Measurements from ENCODE around the gene ACRBP. TPM values are rescaled to one million over a fixed set of nuclear protein-coding genes. Genes with fewer than 3 reads are reported as not detected.

ACRBP gene
- total RNA-seq, 4 donors from 2014 or later = 0.86 to 9.3 (median 1.6) TPM

- H3K27me3 ChIP-seq = no peaks in the 10 kb centered on the region
- DNase-seq (ENCODE audit: low spot score in 2 of 2) = no peak
- peaks cover 70% of the 10 kb centered on the region for H3K36me3 ChIP-seq
- no peaks in the 10 kb centered on the region for H3K9me3 ChIP-seq
- WGBS = 85% methylated on average over 6 of the region's 8 CpGs
- no peak for TF ChIP-seq POLR2AphosphoS5 (IDR thresholded peaks at IDR 0.05)
- TF ChIP-seq POLR2A (IDR thresholded peaks at IDR 0.05) = no peak
- no peak for TF ChIP-seq CTCF (IDR thresholded peaks at IDR 0.05)
- TF ChIP-seq EP300 (IDR thresholded peaks at IDR 0.05) = no peak
- no peak overlapping the region for H3K27ac ChIP-seq
- peaks cover 14% of the 10 kb centered on the region for H3K4me1 ChIP-seq
- H3K4me3 ChIP-seq = no peak overlapping the region
These were observed 3.6 kb upstream of the ACRBP start for GRCh38 chr12:6650832-6651231.

- Histone ChIP-seq H3K27ac (no peak overlapping the region), H3K27me3 (no peaks in the 10 kb centered on the region), H3K4me1 (peaks cover 14% of the 10 kb centered on the region), H3K36me3 (peaks cover 29% of the 10 kb centered on the region), H3K4me3 (peak overlapping the region; percentile 47), H3K9me3 (no peaks in the 10 kb centered on the region)
- WGBS = 56% methylated on average over 15 of the region's 28 CpGs
- no peak for DNase-seq (ENCODE audit: low spot score in 2 of 2)
- TF ChIP-seq CTCF (IDR thresholded peaks at IDR 0.05) = no peak
These were observed 753 bp downstream of the ACRBP start for GRCh38 chr12:6646276-6647082.

- H3K27ac ChIP-seq = no peak overlapping the region
- no peak for DNase-seq (ENCODE audit: low spot score in 2 of 2)
- H3K4me3 ChIP-seq = no peak overlapping the region
- 50% methylated on average over 5 of the region's 5 CpGs for WGBS
- H3K27me3 ChIP-seq = no peaks in the 10 kb centered on the region
- TF ChIP-seq POLR2A (IDR thresholded peaks at IDR 0.05) (no peak), POLR2AphosphoS5 (IDR thresholded peaks at IDR 0.05) (no peak), EP300 (IDR thresholded peaks at IDR 0.05) (no peak), CTCF (IDR thresholded peaks at IDR 0.05) (no peak)
- peaks cover 13% of the 10 kb centered on the region for H3K36me3 ChIP-seq
- no peaks in the 10 kb centered on the region for H3K9me3 ChIP-seq
- peaks cover 27% of the 10 kb centered on the region for H3K4me1 ChIP-seq
These were observed 2.3 kb downstream of the ACRBP start for GRCh38 chr12:6644903-6645302.

- TF ChIP-seq POLR2A (IDR thresholded peaks at IDR 0.05) (no peak), POLR2AphosphoS5 (IDR thresholded peaks at IDR 0.05) (no peak), EP300 (IDR thresholded peaks at IDR 0.05) (no peak), CTCF (IDR thresholded peaks at IDR 0.05) (no peak)
- 79% methylated on average over 6 of the region's 6 CpGs for WGBS
- Histone ChIP-seq H3K27me3 (no peaks in the 10 kb centered on the region), H3K36me3 (peaks cover 7% of the 10 kb centered on the region), H3K27ac (no peak overlapping the region), H3K9me3 (no peaks in the 10 kb centered on the region), H3K4me1 (peaks cover 27% of the 10 kb centered on the region), H3K4me3 (no peak overlapping the region)
- no peak for DNase-seq (ENCODE audit: low spot score in 2 of 2)
These were observed 3.0 kb downstream of the ACRBP start for GRCh38 chr12:6644257-6644596.

- no peak overlapping the region for H3K27ac ChIP-seq
- TF ChIP-seq CTCF (IDR thresholded peaks at IDR 0.05) (no peak), POLR2A (IDR thresholded peaks at IDR 0.05) (no peak), EP300 (IDR thresholded peaks at IDR 0.05) (no peak), POLR2AphosphoS5 (IDR thresholded peaks at IDR 0.05) (no peak)
- H3K4me3 ChIP-seq = no peak overlapping the region
- no peaks in the 10 kb centered on the region for H3K9me3 ChIP-seq
- DNase-seq (ENCODE audit: low spot score in 2 of 2) = no peak
- no peaks in the 10 kb centered on the region for H3K27me3 ChIP-seq
- 88% methylated on average over 5 of the region's 6 CpGs for WGBS
- peaks cover 5% of the 10 kb centered on the region for H3K36me3 ChIP-seq
- H3K4me1 ChIP-seq = peaks cover 30% of the 10 kb centered on the region
These were observed 3.5 kb downstream of the ACRBP start for GRCh38 chr12:6643569-6644256.

Data from suprapubic skin (tissue), 4 donors.